Cardiac muscle cell (in vitro differentiated cells and primary cell): ENCODE measurements around the gene IGSF1. TPM values are rescaled to one million over a fixed set of nuclear protein-coding genes. Genes with fewer than 3 reads are reported as not detected.

ENCODE experiments used
- DNase-seq, 2 donors: peaks; one replicate each; pipeline versions ENCODE4 v3.0.0 to v3.0.0-alpha.2; 2010 to 2017; ENCODE audit warnings: low read depth in 1 of 2, low spot score in 1 of 2
- H3K27ac ChIP-seq: fragments of 200-600 bp; sonication (generic); 2 replicates; pipeline ENCODE4 v1.5.1; 2016
- H3K27me3 ChIP-seq: fragments of 200-600 bp; sonication (generic); 2 replicates; pipeline ENCODE4 v1.6.0; 2016; ENCODE audit warnings: control low read depth
- H3K36me3 ChIP-seq: fragments of 200-600 bp; sonication (generic); 2 replicates; pipeline ENCODE4 v1.5.1; 2016; ENCODE audit warnings: control low read depth
- H3K4me1 ChIP-seq: fragments of 200-600 bp; sonication (generic); 2 replicates; pipeline ENCODE4 v1.8.1; 2017; ENCODE audit warnings: low read depth, mild to moderate bottlenecking, mixed run types
- H3K4me3 ChIP-seq: fragments of 200-600 bp; sonication (generic); 2 replicates; pipeline ENCODE4 v1.5.1; 2016; ENCODE audit warnings: mild to moderate bottlenecking
- H3K9me3 ChIP-seq: fragments of 200-600 bp; sonication (generic); 2 replicates; pipeline ENCODE4 v1.5.1; 2017; ENCODE audit warnings: low read depth, mild to moderate bottlenecking, control low read depth
- CTCF ChIP-seq: IDR thresholded peaks from 2 replicates; pipeline ENCODE4 v1.5.1; 2012; ENCODE audit warnings: low read depth, mild to moderate bottlenecking, low read length
- polyA plus RNA-seq: library from polyadenylated mRNA; unstranded; fragments of >200 nt; fragmentation: Nextera tagmentation; extraction: Ambion mirVana; gene quantifications from 2 replicates; pipeline ENCODE4 v1.2.1, GENCODE V29; 2016
- total RNA-seq: library from RNA; depleted of rRNA; stranded (reverse); fragments of >200 nt; gene quantifications from 2 replicates; pipeline ENCODE4 v1.2.3, GENCODE V29; 2016

The IGSF1 gene, protein sequence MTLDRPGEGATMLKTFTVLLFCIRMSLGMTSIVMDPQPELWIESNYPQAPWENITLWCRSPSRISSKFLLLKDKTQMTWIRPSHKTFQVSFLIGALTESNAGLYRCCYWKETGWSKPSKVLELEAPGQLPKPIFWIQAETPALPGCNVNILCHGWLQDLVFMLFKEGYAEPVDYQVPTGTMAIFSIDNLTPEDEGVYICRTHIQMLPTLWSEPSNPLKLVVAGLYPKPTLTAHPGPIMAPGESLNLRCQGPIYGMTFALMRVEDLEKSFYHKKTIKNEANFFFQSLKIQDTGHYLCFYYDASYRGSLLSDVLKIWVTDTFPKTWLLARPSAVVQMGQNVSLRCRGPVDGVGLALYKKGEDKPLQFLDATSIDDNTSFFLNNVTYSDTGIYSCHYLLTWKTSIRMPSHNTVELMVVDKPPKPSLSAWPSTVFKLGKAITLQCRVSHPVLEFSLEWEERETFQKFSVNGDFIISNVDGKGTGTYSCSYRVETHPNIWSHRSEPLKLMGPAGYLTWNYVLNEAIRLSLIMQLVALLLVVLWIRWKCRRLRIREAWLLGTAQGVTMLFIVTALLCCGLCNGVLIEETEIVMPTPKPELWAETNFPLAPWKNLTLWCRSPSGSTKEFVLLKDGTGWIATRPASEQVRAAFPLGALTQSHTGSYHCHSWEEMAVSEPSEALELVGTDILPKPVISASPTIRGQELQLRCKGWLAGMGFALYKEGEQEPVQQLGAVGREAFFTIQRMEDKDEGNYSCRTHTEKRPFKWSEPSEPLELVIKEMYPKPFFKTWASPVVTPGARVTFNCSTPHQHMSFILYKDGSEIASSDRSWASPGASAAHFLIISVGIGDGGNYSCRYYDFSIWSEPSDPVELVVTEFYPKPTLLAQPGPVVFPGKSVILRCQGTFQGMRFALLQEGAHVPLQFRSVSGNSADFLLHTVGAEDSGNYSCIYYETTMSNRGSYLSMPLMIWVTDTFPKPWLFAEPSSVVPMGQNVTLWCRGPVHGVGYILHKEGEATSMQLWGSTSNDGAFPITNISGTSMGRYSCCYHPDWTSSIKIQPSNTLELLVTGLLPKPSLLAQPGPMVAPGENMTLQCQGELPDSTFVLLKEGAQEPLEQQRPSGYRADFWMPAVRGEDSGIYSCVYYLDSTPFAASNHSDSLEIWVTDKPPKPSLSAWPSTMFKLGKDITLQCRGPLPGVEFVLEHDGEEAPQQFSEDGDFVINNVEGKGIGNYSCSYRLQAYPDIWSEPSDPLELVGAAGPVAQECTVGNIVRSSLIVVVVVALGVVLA (N-terminal part only)
- 5.3 and 6.5 TPM in 2 replicates for total RNA-seq
- 6.5 and 7.5 TPM in 2 replicates for polyA plus RNA-seq

DNA sequence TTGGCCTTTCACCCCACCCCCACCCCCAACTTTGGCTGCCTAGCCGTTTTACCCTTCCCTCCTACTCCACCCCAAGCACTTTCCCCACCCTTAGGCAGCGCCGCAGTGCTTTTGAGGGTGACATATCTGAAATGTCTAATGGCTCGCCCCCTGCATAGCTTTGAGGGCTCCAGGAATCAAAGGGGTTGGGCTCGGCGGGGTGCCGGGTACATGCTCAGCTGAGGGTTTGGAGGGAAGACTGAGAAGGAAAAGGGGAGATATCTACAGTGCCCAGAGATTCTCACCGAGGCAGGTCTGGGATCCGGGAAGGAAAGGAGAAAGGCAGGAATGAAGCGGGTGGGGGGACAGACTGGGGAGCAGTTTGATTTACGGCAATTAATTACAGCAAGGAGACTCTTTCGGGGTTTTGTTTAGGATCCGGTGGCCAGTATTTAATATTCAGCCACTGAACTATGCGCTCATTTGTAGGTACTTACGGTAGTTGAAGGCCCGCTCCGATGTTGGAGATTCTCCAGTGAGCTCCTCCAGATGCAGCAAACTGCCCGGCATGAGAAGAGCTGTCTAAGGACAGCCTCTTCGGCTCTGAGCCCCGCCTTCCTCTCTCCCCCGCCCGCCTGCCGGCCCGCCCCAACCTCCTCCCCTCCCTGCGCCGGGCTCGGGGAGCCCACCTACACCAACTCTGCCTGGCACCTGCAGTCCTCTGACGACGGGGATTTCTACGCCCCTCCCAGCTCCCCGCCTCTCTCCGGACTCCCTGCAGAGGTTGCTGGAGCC is at the start of gene IGSF1:
Gene IGSF1 (minus strand): TSS at position 569 of the 774 bp plus-strand sequence. CDS start 2,632 bp downstream, outside the sequence.
- Histone ChIP-seq H3K4me1 (no peaks in the 10 kb centered on the region), H3K27me3 (no peaks in the 10 kb centered on the region), H3K4me3 (peak within 1 kb of the TSS; percentile 25), H3K36me3 (no peaks in the 10 kb centered on the region), H3K27ac (no peak within 1 kb of the TSS), H3K9me3 (no peaks in the 10 kb centered on the region)
- no peak for TF ChIP-seq CTCF
- DNase-seq = peak; percentile 12 to 81

DNA sequence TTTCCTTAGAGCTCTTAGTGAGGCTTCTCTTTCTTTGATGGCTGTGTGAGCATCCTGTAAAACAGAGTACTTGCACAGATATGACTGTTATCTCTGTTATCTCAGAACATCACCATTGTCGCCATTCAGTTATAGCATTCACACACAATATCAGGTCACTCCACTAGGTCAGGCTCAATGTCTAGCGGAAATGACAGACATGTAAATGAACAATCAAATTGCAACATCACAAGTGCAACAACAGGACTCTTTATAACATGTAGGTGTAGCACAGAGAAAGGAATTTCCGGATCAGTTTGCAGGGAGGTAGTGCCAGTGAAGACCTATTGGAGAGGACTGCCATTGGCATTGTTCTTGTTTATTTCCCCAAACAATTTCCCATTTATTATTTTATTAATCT is 43.2 kb upstream of the IGSF1 start:
- Histone ChIP-seq H3K36me3 (no peaks in the 10 kb centered on the region), H3K4me1 (no peaks in the 10 kb centered on the region), H3K27me3 (no peaks in the 10 kb centered on the region), H3K4me3 (no peak overlapping the region), H3K9me3 (no peaks in the 10 kb centered on the region), H3K27ac (no peak overlapping the region)
- no peak for TF ChIP-seq CTCF
- DNase-seq = no peak

DNA sequence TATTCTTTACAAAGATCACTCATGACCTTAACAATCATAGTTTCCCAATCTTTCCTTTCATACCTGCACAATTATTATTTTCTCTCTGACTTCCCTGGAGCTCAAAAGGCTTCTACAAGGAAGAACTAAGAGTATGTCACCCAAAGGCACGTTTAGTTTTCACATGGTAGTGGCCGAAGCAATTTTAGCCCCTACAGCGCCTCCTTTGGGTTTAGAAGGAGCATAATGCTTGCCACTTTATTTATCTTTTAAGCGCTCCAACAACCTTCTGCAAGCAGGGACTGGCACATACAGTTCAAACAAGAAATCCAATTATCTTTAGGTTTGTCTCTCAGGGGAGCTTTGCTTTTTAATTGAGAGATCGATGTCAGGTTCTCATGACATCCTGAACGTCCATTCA is 42.0 kb upstream of the IGSF1 start:
- Histone ChIP-seq H3K9me3 (no peaks in the 10 kb centered on the region), H3K27me3 (no peaks in the 10 kb centered on the region), H3K4me1 (no peaks in the 10 kb centered on the region), H3K4me3 (no peak overlapping the region), H3K36me3 (no peaks in the 10 kb centered on the region), H3K27ac (no peak overlapping the region)
- TF ChIP-seq CTCF = no peak
- DNase-seq = no peak

DNA sequence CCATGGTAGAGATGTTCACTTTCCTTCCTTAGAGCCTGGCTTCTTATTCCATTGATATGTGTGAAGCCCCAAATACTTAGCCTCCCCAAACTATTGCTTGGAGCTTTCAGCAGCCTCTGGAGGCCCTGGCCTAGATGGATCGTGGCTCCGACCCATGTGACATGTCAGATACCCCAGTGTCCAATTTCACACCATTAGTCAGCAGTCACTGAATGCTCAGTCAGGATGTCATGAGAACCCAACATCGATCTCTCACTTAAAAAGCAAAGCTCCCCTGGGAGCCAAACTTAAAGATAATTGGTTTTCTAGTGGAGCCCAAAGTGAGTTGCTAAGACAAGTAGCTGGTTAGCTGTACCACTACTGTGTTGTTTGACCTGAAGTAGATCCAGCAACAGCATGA is 41.6 kb upstream of the IGSF1 start:
- H3K4me1 ChIP-seq = no peaks in the 10 kb centered on the region
- no peaks in the 10 kb centered on the region for H3K27me3 ChIP-seq
- no peaks in the 10 kb centered on the region for H3K36me3 ChIP-seq
- no peaks in the 10 kb centered on the region for H3K9me3 ChIP-seq
- no peak for TF ChIP-seq CTCF
- no peak overlapping the region for H3K27ac ChIP-seq
- H3K4me3 ChIP-seq = no peak overlapping the region
- DNase-seq = no peak
